H1 (cell line): Measurements from ENCODE around the gene ZMYND10.

Experiments
- ASH2L ChIP-seq: fragments of 200-600, 300-600 bp; sonication (generic); IDR thresholded peaks from one replicate; pipeline ENCODE4 v1.7.1; 2017; ENCODE audit warnings: low read length
- CTCF ChIP-seq, 3 experiments: IDR thresholded peaks; 1 replicate in 2 of 3; 2 replicates in 1 of 3; pipeline versions ENCODE4 v1.5.1 to v1.6.1; 2011; ENCODE audit warnings: low read length in 3 of 3, mild to moderate bottlenecking in 3 of 3, inconsistent platforms in 2 of 3, low read depth in 1 of 3, moderate library complexity in 1 of 3; ENCODE audit not compliant: insufficient read depth in 1 of 3; ENCODE audit errors: control extremely low read depth in 1 of 3
- EZH2 ChIP-seq: fragments of 200-600 bp; sonication (generic); IDR thresholded peaks from 2 replicates; pipeline ENCODE4 v1.7.1; 2012; ENCODE audit warnings: low read depth, mild to moderate bottlenecking, moderate library complexity, low read length, inconsistent platforms; ENCODE audit not compliant: severe bottlenecking
- JUN ChIP-seq: IDR thresholded peaks from 2 replicates; pipeline ENCODE4 v1.6.1; 2011; ENCODE audit warnings: low read depth, mild to moderate bottlenecking, improper control_type of control experiment, low read length
- JUND ChIP-seq: IDR thresholded peaks from 2 replicates; pipeline ENCODE4 v1.6.1; 2011; ENCODE audit warnings: mild to moderate bottlenecking, improper control_type of control experiment, low read length
- MAX ChIP-seq: IDR thresholded peaks from 2 replicates; pipeline ENCODE4 v1.6.1; 2012; ENCODE audit warnings: inconsistent platforms
- NRF1 ChIP-seq: IDR thresholded peaks from 2 replicates; pipeline ENCODE4 v1.6.1; 2011; ENCODE audit warnings: mild to moderate bottlenecking, low read depth, low read length, improper control_type of control experiment
- POLR2AphosphoS5 ChIP-seq: IDR thresholded peaks from 2 replicates; pipeline ENCODE4 v1.6.1; 2011; ENCODE audit warnings: low read depth, low read length
- SIN3A ChIP-seq, 2 experiments: IDR thresholded peaks in 1 of 2; conservative IDR thresholded peaks in 1 of 2; 2 replicates each; pipeline ENCODE4 v1.6.1; 2011 to 2012; ENCODE audit warnings: low read length in 2 of 2, improper control_type of control experiment in 1 of 2, low read depth in 1 of 2, mild to moderate bottlenecking in 1 of 2
- SP2 ChIP-seq: IDR thresholded peaks from 2 replicates; pipeline ENCODE4 v1.6.1; 2012; ENCODE audit warnings: mild to moderate bottlenecking, low read length, inconsistent platforms
- TAF1 ChIP-seq: IDR thresholded peaks from 2 replicates; pipeline ENCODE4 v1.6.1; 2011; ENCODE audit warnings: mild to moderate bottlenecking, low read depth, low read length
- TCF12 ChIP-seq: IDR thresholded peaks from 2 replicates; pipeline ENCODE4 v1.6.1; 2011; ENCODE audit warnings: low read depth, mild to moderate bottlenecking, low read length
- YY1 ChIP-seq: IDR thresholded peaks from 2 replicates; pipeline ENCODE4 v1.6.1; 2011; ENCODE audit warnings: low read depth, mild to moderate bottlenecking, low read length

- TF ChIP-seq CTCF (IDR thresholded peaks at IDR 0.05; ENCODE audit: control extremely low read depth in 1 of 3, insufficient read depth in 1 of 3, low read depth in 1 of 3, low read length in 3 of 3) (no peak), MAX (no peak), ASH2L (no peak), SP2 (no peak), JUND (no peak), EZH2 (no peak), TAF1 (no peak), SIN3A (conservative IDR thresholded peaks at IDR 0.05 in 1 of 2, IDR thresholded peaks at IDR 0.05 in 1 of 2; ENCODE audit: low read depth in 1 of 2, low read length in 2 of 2) (no peak), POLR2AphosphoS5 (no peak), JUN (no peak), NRF1 (no peak), TCF12 (no peak), YY1 (no peak)
Measured at GRCh38 chr3:50382722-50383121, 37.2 kb upstream of the ZMYND10 start.
